ENCODE data around the gene ZNF217. TPM values are rescaled to one million over a fixed set of nuclear protein-coding genes. Genes with fewer than 3 reads are reported as not detected.
"Not testable (repeated sequence)": the region's sequence is repeated elsewhere in the genome, so short reads cannot be mapped to it uniquely, and the experiment has no call there.

Gene ZNF217
- polyA plus RNA-seq, 10 donors = 10.6 to 20.4 (median 13.6) TPM

DNA sequence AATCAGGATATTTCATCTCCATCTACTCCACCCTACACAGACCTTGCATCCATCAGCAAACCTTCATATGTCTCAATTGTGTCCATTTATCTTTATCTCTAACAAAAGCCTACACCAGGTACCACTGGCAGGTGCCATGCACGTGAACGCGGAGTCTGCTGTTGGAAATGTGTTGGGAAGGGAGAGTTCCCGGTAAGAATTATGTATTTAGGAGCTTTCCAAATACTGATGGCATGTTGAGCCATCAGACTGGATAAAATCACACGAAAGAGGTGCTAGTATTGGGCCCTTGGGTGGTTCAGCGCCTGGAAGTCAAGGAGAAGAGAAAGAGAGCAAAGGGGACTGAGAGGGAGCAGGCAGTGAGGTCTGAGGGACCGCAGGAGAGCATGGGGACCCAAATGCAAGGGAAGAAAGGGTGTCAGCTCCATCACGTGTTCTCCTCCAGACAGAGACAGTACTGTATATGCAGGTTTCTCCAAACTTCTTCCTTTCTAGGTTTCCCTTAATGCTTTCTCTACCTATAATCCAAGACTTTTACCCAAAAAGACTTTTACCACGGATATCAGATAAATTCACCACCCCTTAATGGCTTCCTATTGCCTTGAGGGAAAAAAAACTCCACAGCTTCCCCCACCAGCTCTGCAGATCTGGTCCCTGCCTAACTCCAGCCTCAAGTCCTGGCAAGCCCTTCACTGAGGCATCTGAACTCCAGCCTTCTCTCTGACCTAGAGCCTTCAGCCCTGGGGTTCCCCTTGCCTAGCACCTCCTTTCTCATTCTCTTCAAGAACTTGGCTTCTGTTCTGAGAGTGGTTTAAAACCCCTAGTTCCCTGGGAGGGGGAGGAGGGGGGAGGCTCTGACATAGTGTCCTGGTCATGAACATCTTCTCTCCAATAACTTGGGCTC is 4.8 kb upstream of the ZNF217 start:
- DNase-seq = no peak

DNA sequence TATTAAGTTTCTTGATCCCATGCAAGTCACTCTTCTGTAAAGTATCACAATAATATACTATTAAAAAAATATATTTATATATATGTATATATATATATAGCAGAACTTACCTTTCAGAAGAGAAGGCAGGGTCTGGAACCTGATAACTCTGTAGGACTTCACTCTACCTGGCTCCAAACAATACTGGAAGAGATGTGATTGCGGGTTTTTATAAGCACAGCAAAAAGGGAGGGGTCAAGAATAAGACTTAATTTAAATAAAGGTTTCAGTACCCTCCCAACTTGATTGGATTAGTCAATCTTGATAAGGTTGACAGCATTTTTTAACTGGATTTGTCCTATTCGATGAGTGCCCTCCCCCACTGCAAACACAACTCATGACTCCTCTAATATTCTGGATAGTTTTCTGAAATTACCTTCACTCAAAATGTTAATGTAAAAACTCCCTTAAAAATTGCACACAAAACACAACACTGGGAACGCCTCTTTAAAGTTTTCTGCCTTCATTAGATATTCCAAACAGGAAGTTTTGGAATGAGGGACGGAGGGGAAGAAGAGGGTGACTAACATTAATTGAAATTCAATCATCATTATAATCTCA is 4.0 kb upstream of the ZNF217 start:
- no peak for DNase-seq

DNA sequence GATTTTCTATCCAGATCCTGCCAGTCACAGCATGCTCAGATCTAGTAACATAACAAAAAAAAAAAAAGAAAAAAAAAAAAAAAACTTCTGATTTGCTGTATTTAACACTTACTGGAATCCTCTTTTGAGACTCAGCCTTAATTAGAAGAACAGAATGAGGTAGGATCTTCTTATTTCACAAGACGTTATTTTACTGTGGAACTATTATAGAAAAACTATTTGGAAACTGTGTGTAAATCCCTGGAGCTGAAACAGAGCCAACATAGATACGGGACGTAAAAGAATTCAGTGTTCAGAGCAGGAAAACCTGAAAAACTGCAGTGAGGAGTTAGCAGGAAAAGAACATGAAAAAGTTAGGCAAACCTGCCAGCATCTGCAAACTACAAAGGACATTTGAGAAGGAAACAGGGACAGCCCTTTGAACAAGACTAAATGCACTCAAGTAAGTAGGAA is 3.4 kb upstream of the ZNF217 start:
- peak in 2 of 3 donors; percentile 45 to 72 for DNase-seq

DNA sequence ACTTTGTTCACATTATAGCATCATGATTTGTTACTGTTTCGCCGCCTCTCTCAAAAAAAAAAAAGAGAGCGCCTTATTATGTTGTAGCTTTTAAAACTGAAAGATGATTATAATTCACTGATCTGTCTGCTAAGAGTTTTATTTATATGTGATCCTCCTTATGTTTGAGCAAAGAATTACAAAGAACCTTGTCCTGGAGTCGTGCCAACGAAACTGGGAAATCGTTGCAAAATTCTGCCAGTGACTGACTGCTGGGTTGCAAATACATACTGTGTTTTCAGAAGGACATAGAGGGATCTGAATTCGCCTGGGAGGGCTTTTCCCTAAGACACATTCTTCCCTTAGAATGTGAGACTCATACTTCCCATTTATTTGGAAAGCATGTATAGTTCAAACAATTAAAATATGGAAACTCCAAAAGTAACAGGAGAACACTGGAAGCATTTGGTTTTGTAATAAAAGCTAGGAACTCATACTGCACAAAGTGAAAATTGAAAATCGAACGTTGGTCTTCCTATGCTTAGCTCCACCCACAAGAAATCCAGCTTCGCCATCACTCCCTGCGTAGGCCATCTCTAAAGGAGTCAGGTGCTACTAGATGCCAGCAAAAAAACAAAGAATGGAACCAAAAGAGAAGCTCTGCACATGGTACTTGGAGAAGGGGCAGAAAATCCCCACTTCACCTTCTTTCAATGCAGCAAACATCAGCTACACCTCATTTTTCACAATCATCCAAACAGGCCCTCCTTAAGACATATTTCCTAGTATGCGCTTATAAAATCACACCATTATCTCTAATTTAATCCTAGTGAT is 2.8 kb upstream of the ZNF217 start:
- peak in 1 of 3 donors; percentile 58 for DNase-seq

DNA sequence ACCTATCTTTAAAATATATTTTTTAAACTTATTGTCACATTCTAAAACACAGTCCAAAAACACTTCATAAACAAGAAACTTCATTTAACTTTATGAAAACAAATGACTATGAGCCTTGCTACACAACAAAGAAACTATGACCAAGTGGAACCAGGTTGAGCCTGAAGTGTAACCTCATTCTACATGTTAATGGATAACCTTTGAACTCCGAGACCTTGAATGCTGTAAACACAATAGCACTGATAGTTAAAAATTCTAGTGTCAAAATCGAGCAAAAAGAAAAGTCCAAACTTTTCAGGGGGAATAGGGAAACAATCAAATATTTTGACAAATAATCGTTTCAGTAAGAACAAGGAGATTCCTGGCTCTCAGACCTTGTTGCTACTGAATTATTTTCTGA is 2.1 kb upstream of the ZNF217 start:
- not testable (repeated sequence) for DNase-seq

DNA sequence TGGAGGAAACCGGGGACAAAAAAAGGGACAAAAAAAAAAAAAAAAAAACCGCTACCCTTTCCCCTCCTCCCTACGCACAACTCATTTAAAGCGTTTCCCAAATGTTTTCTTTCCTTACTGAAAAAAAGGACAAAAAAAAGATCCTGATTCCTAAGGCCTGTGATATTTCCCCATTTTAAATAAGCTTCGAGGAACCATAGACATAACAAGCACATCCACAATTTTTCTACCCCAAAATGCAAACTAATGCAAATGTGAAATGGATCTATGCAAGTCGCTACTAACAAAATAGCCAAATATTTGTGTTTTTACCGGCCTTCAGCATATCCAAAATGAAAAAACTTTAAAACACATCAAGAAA is 1.4 kb upstream of the ZNF217 start:
- DNase-seq = peak in 1 of 3 donors; percentile 50

DNA sequence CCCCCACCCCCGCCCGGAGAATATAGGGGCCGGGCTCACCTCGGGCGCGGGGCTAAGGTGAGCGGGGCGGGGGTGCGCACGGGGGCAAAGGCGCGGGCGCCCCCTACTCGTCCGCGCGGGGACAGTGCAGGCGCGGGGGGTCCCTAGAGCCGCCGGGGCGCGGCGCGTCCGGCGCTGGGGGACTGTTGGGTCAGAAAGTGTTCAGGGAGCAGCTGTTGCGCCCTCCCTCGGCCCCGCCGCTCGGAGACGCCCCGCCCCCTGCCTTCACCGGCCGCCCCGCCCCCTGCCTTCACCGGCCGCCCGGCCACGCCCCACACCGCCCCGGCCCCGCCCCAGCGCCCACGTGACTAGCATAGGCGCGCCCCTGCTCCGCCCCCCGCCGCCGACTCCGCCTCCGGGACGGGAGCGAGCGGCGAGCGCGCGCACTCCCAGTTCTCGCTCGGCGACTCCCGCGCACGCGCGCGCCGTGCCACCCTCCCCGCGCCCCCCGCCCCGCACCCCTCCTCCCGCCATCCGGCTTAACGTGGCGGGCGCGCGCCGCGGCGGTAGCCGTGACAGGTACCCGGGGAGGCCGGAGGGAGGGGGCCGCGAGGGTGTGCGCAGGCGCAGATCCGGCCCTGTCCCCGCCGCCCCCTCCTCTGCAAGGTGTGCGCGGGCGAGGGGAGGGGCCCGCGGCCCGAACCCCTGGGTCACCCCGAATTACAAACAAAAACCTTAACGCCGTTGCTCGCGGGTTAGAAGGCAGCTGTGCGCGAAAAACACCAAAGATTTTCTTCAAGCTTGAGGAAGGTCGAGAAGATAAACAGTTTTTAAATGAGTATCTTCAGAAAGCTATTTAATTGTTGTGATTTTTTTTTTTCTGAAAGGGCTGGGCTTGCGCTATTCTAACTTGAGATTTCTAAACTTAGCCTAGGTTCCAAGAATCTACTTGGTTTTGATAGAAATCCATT is 704 bp upstream of the ZNF217 start:
- peak; percentile 93 to 94 (median 94) for DNase-seq

DNA sequence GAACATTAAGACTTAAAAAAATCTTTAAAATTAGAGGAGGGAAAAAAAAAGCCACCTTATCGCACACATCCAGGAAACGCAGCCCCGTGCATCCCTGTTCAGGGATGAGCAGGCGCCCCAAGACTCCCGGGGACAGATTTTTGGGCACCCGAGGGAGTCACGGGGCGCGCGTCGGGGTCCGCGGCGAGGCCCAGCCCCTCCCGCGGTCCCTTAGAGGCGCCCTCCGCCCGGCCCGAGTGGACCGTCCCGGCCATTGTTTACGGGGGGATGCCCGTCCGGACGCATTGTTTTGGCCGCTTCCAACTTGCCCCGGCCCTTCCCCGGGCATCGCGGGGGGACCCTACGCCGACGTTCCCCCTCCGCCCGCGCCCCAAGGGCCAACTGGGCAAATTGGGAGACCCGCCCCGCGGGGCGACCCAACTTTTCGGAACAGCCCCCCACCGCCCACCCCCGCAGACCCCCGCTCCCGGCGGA is 610 bp downstream of the ZNF217 start:
- peak in 2 of 3 donors; percentile 48 to 75 for DNase-seq

DNA sequence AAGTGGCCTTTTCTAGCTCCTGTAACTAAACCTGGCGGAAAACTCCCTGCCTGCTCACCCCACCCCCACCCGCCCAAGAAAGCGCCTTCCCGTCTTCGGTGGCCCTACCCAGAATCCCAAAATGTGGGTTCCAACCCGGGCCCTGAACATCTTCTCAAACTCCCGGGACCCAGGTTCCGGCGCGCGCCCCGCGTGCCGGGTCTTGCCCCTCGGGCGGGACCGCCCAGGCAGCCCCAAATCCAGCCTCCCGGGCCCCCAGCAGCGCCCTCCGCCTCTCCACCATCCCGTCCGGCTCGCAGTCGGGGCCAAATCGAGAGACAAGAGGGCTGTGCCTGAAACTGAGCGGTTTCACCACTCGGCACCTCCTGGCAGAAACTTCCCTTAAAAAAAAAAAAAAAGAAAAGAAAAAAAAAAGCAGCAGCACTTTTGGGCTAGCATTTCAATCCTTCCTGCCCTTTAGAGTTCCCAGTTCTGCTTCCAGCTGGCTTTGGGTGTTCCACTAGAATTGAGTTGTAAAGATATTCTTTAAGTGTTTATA is 1.1 kb downstream of the ZNF217 start:
- peak in 2 of 3 donors; percentile 61 to 86 for DNase-seq

DNA sequence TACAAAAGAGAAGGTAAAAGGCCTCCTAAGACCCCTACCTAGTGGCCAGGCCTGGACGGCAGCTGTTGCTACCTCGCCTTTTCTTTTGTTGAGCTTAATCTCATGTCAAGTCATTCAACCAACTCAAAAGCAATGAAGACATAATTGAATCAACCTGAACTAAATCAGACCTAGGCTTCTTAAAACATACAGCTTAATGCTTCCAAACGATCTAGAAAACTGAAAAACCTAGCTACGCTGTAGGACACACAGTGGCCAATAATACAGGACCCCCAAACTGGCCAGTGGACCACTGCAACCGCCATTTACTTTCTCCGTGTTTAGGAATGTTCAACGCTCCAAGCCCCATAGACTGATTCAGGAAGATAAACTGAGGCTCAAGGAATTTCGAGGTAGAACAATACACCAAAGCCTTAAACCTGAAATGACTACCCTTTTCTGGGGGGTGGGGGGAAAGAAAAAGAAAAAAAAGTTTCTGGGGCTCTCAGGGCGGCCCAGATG is 1.6 kb downstream of the ZNF217 start:
- DNase-seq = peak in 1 of 3 donors; percentile 43

DNA sequence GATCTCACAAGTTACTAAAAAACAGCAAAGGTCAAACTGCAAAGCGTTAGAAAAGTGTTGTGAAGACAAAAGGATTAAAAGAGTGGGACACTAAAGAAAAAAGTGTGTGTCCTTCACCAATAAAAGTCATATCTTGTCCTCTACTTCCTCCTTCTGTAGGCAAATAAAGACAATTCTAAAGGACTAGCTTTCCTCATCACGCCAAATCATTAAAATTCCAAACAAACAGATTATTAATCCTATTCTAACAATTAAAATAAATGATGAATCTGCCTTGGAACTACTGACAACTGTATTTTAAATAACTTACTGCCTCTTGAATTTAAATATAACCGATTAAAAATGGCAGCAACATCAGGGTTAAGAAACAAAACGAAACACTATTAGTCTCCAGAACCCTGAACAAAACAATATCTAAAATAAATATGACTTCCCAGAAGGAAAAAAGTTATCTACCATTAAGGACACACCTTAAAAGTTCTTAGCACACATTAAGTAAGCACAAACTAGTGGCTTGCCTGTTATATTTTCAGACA is 2.4 kb downstream of the ZNF217 start:
- DNase-seq = peak in 1 of 3 donors; percentile 36

DNA sequence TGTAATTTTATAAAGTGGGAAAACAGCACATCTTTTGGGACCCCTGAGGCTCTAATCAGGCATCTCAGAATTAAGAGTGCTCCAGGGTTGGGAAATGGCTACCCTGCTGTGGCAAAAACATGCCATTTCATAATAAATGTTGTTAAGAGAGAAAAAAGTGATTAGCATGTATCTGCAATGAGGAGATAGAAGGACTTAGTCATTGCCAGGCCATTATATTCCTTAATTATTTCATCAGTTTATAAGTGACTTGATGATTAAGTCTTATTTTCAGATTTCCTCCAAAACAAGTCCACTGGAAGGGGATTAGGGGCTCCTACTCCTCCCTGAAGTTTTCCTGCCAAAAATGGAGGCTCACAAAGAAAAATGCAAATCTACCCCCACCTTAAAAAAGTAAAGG is 3.0 kb downstream of the ZNF217 start:
- DNase-seq = not testable (repeated sequence)

DNA sequence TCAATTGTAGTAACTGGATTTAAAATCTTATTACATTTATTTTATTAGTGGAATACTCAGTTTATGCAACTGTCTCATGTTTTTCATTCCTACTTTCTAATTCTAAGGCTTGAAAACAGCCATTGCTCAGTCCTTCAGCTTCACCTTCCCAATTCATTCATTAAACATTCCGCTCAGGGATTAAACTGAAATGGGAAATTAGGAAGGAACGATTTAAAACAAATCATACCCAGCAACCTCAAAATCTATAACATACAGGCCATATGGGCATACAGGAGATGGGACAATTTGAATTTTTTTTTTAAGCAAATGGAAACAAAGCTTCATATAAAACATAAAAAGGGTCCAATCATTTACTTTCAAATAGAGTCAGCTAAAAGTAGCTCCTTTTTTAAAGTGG is 3.5 kb downstream of the ZNF217 start:
- not testable (repeated sequence) for DNase-seq

DNA sequence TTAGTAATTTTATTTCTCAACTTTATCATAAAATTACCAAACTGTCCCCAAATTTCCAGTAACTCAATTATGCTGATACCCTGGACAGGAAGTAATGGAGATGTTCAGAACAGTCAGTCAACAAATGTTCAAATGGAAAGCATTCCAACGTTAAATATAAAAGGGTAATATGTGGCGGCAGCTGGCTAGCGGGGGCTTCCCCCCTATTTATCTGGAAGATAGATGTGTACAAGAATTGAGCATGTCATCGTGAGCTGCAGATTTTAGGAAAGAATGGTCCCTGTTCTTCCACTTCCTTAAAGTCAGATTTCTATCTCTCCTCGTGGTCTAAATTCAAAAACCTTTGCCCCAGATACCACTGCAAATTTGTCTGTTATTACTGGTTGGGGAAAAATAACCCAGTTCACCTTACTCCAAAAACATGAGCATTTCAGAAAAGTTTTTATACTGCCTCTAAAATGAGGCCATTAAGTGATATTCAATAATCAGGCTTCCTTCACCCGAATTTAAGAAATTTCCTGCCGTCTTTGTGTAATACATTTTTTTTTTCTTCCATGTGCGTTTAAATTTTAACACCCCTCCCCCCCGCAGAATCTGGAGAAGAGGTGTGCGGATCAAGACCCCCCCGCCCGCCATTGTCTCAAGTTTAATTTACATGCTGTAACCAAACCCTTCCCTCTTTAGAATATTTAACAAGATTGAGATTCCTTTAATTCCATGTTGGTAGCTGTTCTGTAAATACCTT is 4.1 kb downstream of the ZNF217 start:
- not testable (repeated sequence) for DNase-seq

DNA sequence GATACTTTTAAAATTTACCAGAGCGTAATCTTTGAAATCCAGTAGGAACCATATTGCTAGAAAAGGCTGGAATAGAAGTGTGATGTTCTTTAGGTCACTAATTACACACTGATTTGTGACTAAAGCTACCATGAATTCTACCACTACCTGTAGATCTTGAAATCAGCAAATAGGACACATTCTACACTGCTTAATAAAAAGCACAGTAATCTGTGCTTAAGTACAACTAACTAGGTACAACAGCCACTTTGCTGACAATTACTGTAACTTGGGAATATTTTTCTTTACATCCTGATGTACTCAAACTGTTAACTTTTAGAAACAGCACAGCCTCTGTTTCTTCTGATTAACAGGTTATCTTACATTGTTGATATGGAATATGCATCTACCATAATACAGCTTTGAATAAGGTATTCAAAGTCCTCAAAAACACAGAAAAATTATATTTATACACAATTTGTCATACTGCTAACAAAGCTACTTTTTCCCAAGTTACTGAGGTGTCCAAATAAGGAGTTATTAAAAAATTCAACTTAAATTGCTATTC is 6.4 kb downstream of the ZNF217 start:
- not testable (repeated sequence) for DNase-seq

DNA sequence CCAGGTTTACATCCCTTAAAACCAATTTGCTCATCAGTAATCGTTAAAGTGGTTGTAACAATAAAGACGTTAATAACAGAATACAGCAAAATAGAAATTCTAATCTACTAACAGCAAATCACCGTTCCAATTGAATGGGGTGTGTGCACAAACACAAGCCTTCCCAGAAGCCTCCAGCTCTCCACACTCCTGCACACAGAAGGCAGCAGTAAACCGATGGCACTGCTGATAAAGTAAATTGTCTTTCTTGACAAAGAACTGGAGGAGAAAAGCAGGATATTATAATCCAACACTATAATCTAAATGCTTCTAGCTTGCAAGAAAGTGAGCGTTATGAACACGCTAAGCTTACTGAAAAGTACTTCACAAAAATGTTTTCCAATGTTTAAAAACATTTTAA is 7.0 kb downstream of the ZNF217 start:
- DNase-seq = no peak

DNA sequence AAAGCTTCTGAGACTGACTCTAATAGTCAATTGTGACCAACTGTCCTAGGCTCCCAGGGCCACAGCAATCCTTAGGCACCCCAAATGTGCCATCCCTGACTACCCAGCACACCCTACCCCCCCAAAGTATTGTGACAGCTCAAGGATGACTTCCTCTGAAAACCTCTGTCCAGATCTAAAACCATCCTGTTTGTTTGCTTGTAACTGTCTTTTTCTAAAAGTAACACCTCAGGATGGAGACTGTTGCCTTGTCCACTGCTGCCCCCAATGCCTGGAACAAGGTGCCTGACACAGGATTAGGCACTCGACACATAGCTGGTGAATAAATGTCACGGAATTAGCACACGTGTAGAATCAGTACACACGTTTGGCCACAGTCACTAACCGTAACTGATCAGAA is 7.7 kb downstream of the ZNF217 start:
- not testable (repeated sequence) for DNase-seq

DNA sequence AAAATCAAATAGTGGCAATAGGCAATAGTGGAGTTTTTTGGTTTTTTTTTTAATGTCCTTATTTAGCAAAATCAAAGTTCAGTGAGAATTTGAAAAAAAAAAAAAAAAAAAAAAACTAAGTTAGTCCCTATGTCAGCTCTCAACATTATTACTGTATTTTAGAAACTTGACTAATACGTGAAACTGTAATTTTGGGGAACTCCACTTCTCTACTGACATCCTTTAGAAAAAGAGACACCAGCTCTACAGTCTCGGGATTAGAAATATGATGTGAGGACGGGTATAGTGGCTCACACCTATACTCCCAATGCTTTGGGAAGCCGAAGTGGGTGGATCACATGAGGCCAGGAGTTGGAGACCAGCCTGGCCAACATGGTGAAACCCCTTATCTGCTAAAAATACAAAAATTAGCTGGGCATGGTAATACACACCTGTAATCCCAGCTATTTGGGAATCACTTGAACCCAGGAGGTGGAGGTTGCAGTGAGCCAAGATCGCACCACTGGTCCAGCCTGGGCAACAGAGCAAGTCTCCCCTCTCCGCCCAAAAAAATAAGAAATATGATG is 8.6 kb downstream of the ZNF217 start:
- not testable (repeated sequence) for DNase-seq

DNA sequence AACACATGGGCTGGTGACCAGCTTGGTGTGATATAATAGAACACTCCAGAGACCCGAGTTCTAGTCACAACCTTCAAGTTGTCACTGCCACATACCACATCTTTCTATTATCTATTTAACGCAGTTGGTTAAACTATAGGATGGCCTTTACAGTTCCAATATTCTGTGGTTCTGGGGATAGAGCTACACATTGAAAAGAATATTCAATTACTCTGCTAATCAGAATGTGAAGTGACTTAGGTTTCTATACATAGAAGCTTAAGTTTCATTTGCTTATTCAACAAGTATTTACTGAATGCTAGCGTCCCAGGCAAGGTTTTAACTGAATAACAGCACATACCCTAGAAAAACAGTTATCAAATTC is 9.1 kb downstream of the ZNF217 start:
- DNase-seq = not testable (repeated sequence)

All from muscle of back (tissue), 11 donors.